Measurements from ENCODE around the gene USP4. TPM values are rescaled to one million over a fixed set of nuclear protein-coding genes. Genes with fewer than 3 reads are reported as not detected.

Gene USP4
- total RNA-seq, 4 donors from 2014 or later = 29.1 to 76.8 (median 35.5) TPM

GRCh38 chr3:49283997-49284396 is 55.9 kb downstream of the USP4 start:
- Histone ChIP-seq H3K27ac (no peak overlapping the region), H3K9me3 (no peaks in the 10 kb centered on the region), H3K27me3 (no peaks in the 10 kb centered on the region), H3K4me1 (peaks cover 10% of the 10 kb centered on the region), H3K4me3 (no peak overlapping the region), H3K36me3 (peaks cover 91% of the 10 kb centered on the region)
- WGBS = 99% methylated on average over 6 of the region's 6 CpGs
- TF ChIP-seq EP300 (IDR thresholded peaks at IDR 0.05) (no peak), POLR2AphosphoS5 (IDR thresholded peaks at IDR 0.05) (no peak), POLR2A (IDR thresholded peaks at IDR 0.05) (no peak)
- TF ChIP-seq, protein P1, sequence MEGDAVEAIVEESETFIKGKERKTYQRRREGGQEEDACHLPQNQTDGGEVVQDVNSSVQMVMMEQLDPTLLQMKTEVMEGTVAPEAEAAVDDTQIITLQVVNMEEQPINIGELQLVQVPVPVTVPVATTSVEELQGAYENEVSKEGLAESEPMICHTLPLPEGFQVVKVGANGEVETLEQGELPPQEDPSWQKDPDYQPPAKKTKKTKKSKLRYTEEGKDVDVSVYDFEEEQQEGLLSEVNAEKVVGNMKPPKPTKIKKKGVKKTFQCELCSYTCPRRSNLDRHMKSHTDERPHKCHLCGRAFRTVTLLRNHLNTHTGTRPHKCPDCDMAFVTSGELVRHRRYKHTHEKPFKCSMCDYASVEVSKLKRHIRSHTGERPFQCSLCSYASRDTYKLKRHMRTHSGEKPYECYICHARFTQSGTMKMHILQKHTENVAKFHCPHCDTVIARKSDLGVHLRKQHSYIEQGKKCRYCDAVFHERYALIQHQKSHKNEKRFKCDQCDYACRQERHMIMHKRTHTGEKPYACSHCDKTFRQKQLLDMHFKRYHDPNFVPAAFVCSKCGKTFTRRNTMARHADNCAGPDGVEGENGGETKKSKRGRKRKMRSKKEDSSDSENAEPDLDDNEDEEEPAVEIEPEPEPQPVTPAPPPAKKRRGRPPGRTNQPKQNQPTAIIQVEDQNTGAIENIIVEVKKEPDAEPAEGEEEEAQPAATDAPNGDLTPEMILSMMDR (IDR thresholded peaks at IDR 0.05) = no peak
- no peak for DNase-seq (ENCODE audit: low spot score in 2 of 2)

- Histone ChIP-seq H3K4me1 (peaks cover 40% of the 10 kb centered on the region), H3K27ac (peak overlapping the region; percentile 22), H3K9me3 (no peaks in the 10 kb centered on the region), H3K4me3 (no peak overlapping the region), H3K36me3 (peaks cover 45% of the 10 kb centered on the region), H3K27me3 (no peaks in the 10 kb centered on the region)
- TF ChIP-seq POLR2AphosphoS5 (IDR thresholded peaks at IDR 0.05) (no peak), EP300 (IDR thresholded peaks at IDR 0.05) (no peak), POLR2A (IDR thresholded peaks at IDR 0.05) (no peak)
- TF ChIP-seq, protein P1 (IDR thresholded peaks at IDR 0.05) = no peak
- DNase-seq (ENCODE audit: low spot score in 2 of 2) = no peak
These were observed 60.5 kb downstream of the USP4 start for GRCh38 chr3:49279376-49279775.

DNA sequence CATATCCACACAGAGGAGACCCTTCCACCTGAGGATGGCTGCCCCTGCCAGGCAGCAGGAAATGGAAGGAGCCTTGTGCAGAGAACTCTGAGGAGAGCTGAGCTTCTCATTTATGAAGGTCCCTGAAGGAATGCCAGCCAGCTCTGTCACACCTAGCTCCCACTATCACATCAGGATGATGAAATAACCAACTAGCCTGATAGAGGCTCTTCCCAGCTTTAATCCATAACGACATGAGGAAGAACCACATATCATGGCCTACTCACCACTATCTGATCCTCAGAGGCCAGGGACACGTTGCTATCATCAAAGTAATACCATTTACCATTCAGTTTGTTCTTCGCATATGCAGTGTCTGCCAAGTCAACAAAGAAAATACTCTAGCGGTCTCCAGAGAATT is 61.3 kb downstream of the USP4 start:
- no peak overlapping the region for H3K4me3 ChIP-seq
- no peak for DNase-seq (ENCODE audit: low spot score in 2 of 2)
- 54% methylated on average over 4 of the region's 4 CpGs for WGBS
- H3K9me3 ChIP-seq = no peaks in the 10 kb centered on the region
- TF ChIP-seq, protein P1 (IDR thresholded peaks at IDR 0.05) = no peak
- no peak for TF ChIP-seq POLR2AphosphoS5 (IDR thresholded peaks at IDR 0.05)
- TF ChIP-seq EP300 (IDR thresholded peaks at IDR 0.05) = no peak
- no peak for TF ChIP-seq POLR2A (IDR thresholded peaks at IDR 0.05)
- H3K4me1 ChIP-seq = peaks cover 40% of the 10 kb centered on the region
- peak overlapping the region; percentile 86 for H3K27ac ChIP-seq
- H3K27me3 ChIP-seq = no peaks in the 10 kb centered on the region
- peaks cover 37% of the 10 kb centered on the region for H3K36me3 ChIP-seq

DNA sequence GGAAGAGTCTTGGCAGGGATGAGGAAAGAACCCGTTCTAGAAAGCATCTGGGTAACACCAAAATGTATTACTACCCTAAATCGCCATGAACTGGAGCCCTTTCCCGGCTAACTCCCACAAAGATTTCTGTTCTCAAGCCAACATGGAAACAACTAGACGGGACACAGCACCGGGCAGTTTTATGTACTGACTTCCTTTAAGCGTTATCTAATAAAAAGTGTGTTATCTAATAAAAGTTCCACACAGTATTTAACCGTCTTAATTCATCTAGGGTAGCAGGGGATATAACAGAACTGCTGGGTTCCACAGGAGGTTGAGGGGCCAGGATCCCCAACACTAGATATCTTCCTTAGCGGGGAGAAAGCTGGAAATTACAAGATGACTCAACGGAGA is 62.5 kb downstream of the USP4 start:
- WGBS = 14% methylated on average over 9 of the region's 9 CpGs
- Histone ChIP-seq H3K36me3 (peaks cover 27% of the 10 kb centered on the region), H3K27ac (peak overlapping the region; percentile 86), H3K9me3 (no peaks in the 10 kb centered on the region), H3K27me3 (no peaks in the 10 kb centered on the region), H3K4me3 (peak overlapping the region; percentile 41), H3K4me1 (peaks cover 40% of the 10 kb centered on the region)
- TF ChIP-seq POLR2A (IDR thresholded peaks at IDR 0.05) (no peak), POLR2AphosphoS5 (IDR thresholded peaks at IDR 0.05) (no peak), EP300 (IDR thresholded peaks at IDR 0.05) (no peak)
- TF ChIP-seq, protein P1 (IDR thresholded peaks at IDR 0.05) = no peak
- DNase-seq (ENCODE audit: low spot score in 2 of 2) = no peak

DNA sequence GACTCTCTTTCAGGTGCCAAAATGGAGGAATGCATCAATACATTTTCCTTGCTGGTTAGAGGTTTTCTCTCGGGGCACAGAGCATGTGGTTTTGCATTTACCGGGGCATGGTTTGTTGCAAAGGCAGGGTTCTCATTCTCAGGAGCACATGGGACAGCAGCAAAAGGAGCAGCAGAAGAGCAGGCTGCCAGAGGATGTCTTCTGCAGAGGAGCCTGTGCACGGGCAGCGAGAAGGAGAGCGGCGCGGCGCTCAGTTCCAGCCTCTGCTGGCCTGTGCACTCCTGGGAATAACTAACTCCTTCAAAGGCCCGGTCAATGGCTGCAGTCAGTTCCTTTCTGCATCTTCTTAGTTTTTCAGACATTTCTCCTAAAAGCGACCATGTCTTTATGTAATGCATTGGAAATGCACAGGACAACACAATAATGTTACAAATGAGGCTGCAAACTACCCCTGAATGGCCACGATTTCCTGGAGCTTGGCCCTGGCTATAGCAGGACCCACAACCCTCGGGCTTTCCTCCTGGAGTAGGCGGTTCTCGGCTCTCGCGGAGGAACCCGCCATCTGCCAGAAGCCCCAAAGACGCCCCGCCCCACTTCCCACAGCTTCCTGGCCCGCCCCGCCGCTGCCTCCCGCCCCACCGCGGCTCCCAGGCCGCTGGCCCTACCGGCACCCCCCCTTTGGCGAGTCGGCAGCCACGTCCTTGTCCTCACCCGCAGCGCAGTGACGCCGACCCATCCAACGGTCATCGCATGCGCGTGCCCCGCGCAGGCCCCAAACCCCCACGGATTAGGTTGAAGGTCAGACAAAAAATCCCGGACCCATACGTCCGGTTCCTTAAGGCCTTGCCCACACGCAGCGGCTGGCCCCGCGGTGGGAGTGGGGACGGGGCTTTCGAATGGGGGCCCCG is 63.1 kb downstream of the USP4 start, which contains the start of gene C3orf62:
C3orf62 (minus strand) TSS at position 758 of the 908 bp plus-strand sequence; CDS start at position 398, 360 bp downstream.
- H3K27me3 ChIP-seq = no peaks in the 10 kb centered on the region
- peak within 1 kb of the TSS; percentile 86 for H3K27ac ChIP-seq
- H3K36me3 ChIP-seq = peaks cover 20% of the 10 kb centered on the region
- peak; percentile 94 to 95 for DNase-seq (ENCODE audit: low spot score in 2 of 2)
- no peaks in the 10 kb centered on the region for H3K9me3 ChIP-seq
- WGBS = under 1% methylated on average over 18 of the region's 51 CpGs
- TF ChIP-seq POLR2AphosphoS5 (IDR thresholded peaks at IDR 0.05) (peak in 1 of 3 donors; percentile 39), EP300 (IDR thresholded peaks at IDR 0.05) (no peak), POLR2A (IDR thresholded peaks at IDR 0.05) (peak in 1 of 2 donors; percentile 28)
- TF ChIP-seq, protein P1 (IDR thresholded peaks at IDR 0.05) = no peak
- H3K4me3 ChIP-seq = peak within 1 kb of the TSS; percentile 41
- peaks cover 40% of the 10 kb centered on the region for H3K4me1 ChIP-seq
